ENCODE measurements around the gene VAV2. TPM values are rescaled to one million over a fixed set of nuclear protein-coding genes. Genes with fewer than 3 reads are reported as not detected.

VAV2 gene
- total RNA-seq, 1 donor from 2014 or later = 8.3 TPM

DNA sequence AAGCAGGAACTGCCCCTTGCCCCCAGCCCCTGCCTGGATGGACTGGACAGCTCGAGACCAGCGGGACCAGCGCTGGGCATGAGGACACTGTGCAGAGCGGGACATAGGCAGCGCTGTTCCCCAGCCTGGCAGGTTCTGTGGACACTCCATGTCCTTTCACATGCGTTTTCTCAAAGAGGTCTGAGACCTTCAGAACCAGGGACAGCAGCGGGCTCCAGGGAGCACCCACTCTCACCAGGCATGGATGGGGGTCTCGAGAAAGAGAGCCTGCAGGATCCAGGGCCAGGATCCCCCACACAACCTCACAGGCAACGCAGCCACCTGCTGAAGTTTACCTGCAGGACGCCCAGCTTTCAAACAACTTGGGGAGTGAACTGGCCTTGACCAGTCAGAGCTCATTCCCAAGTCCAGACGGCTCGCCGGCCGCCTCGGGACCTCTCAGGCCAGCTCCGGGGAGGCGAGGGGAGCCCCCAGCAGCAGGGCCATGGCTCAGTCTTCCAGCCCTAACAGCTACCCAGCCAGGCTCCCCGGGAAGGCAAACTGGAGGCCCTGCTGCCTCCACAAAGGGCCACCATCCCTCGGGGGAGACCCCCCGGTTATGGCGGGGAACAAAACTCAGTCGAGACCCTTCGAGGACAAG lies 181.4 kb downstream of the VAV2 start:
- Histone ChIP-seq H3K9me3 (no peaks in the 10 kb centered on the region), H3K36me3 (no peaks in the 10 kb centered on the region), H3K4me1 (no peaks in the 10 kb centered on the region), H3K4me3 (no peak overlapping the region), H3K27me3 (no peaks in the 10 kb centered on the region), H3K27ac (no peak overlapping the region)
- TF ChIP-seq POLR2A (IDR thresholded peaks at IDR 0.05) (no peak), POLR2AphosphoS5 (IDR thresholded peaks at IDR 0.05; ENCODE audit: insufficient read depth in 1 of 2, low read depth in 1 of 2) (no peak), CTCF (IDR thresholded peaks at IDR 0.05) (no peak)
- intact Hi-C loops (cut with DNase I) = no loop called here
- DNase-seq (ENCODE audit: extremely low spot score in 2 of 2) = no peak

- H3K27ac ChIP-seq = no peak overlapping the region
- no peaks in the 10 kb centered on the region for H3K36me3 ChIP-seq
These were observed 182.8 kb downstream of the VAV2 start for GRCh38 chr9:133809335-133809734.

DNA sequence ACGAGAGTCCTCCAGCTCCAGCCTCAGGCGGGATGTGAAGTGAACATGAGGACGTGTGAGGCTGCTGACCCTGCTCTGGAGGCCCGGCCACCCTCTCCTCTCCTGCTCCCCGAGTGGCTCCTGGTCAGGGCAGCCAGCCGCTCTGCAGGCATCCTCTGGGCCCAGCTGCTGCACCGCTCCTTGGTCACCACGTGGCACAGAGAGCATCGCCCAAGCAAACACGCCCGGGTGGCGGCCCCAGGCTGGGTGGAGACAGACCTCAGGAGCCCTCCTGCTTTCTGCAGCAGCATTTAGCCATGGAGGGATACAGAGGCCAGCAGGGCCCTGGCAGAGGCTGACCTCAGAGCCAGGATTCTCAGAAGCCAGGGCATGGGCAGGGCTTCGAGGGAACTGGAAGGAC lies 184.3 kb downstream of the VAV2 start:
- no peaks in the 10 kb centered on the region for H3K27me3 ChIP-seq
- no peak for TF ChIP-seq POLR2A (IDR thresholded peaks at IDR 0.05)
- TF ChIP-seq POLR2AphosphoS5 (IDR thresholded peaks at IDR 0.05; ENCODE audit: insufficient read depth in 1 of 2, low read depth in 1 of 2) = no peak
- TF ChIP-seq CTCF (IDR thresholded peaks at IDR 0.05) = no peak
- H3K4me3 ChIP-seq = no peak overlapping the region
- no peaks in the 10 kb centered on the region for H3K9me3 ChIP-seq
- no peaks in the 10 kb centered on the region for H3K36me3 ChIP-seq
- no peak overlapping the region for H3K27ac ChIP-seq
- intact Hi-C loops (cut with DNase I) = no loop called here
- DNase-seq (ENCODE audit: extremely low spot score in 2 of 2) = no peak
- no peaks in the 10 kb centered on the region for H3K4me1 ChIP-seq

More at GRCh38 chr9:133809335-133809734, 182.8 kb downstream of the VAV2 start:
- no peaks in the 10 kb centered on the region for H3K9me3 ChIP-seq
- no peak for DNase-seq (ENCODE audit: extremely low spot score in 2 of 2)
- TF ChIP-seq POLR2AphosphoS5 (IDR thresholded peaks at IDR 0.05; ENCODE audit: insufficient read depth in 1 of 2, low read depth in 1 of 2) (no peak), CTCF (IDR thresholded peaks at IDR 0.05) (no peak), POLR2A (IDR thresholded peaks at IDR 0.05) (no peak)
- no peaks in the 10 kb centered on the region for H3K4me1 ChIP-seq
- no peaks in the 10 kb centered on the region for H3K27me3 ChIP-seq
- no peak overlapping the region for H3K4me3 ChIP-seq
- intact Hi-C loops (cut with DNase I) = no loop called here

GRCh38 chr9:133807037-133807436 lies 185.1 kb downstream of the VAV2 start:
- intact Hi-C loops (cut with DNase I) = no loop called here
- DNase-seq (ENCODE audit: extremely low spot score in 2 of 2) = no peak
- Histone ChIP-seq H3K4me3 (no peak overlapping the region), H3K27me3 (no peaks in the 10 kb centered on the region), H3K9me3 (no peaks in the 10 kb centered on the region), H3K4me1 (no peaks in the 10 kb centered on the region), H3K27ac (no peak overlapping the region), H3K36me3 (no peaks in the 10 kb centered on the region)
- TF ChIP-seq CTCF (IDR thresholded peaks at IDR 0.05) = no peak
- no peak for TF ChIP-seq POLR2A (IDR thresholded peaks at IDR 0.05)
- TF ChIP-seq POLR2AphosphoS5 (IDR thresholded peaks at IDR 0.05; ENCODE audit: insufficient read depth in 1 of 2, low read depth in 1 of 2) = no peak

- Histone ChIP-seq H3K27me3 (no peaks in the 10 kb centered on the region), H3K9me3 (no peaks in the 10 kb centered on the region), H3K36me3 (no peaks in the 10 kb centered on the region), H3K27ac (no peak overlapping the region), H3K4me3 (no peak overlapping the region), H3K4me1 (no peaks in the 10 kb centered on the region)
- intact Hi-C loops (cut with DNase I) = no loop called here
- no peak for DNase-seq (ENCODE audit: extremely low spot score in 2 of 2)
- TF ChIP-seq POLR2AphosphoS5 (IDR thresholded peaks at IDR 0.05; ENCODE audit: insufficient read depth in 1 of 2, low read depth in 1 of 2) = no peak
These were observed 185.5 kb downstream of the VAV2 start for GRCh38 chr9:133806623-133807010.
